ENCODE results near the gene JADE1.

The JADE1 gene

GRCh38 chr4:128840711-128841318 is 31.3 kb downstream of the JADE1 start:
- no peak for DNase-seq (ENCODE audit: low read depth in 1 of 2, low spot score in 1 of 2)

- DNase-seq (ENCODE audit: low read depth in 1 of 2, low spot score in 1 of 2): no peak
Measured at GRCh38 chr4:128841402-128841801, 31.9 kb downstream of the JADE1 start.

GRCh38 chr4:128844931-128845330 is 35.4 kb downstream of the JADE1 start:
- no peak for DNase-seq (ENCODE audit: low read depth in 1 of 2, low spot score in 1 of 2)

GRCh38 chr4:128846063-128846462 is 36.6 kb downstream of the JADE1 start:
- DNase-seq (ENCODE audit: low read depth in 1 of 2, low spot score in 1 of 2): no peak

GRCh38 chr4:128847082-128847724 is 37.7 kb downstream of the JADE1 start:
- no peak for DNase-seq (ENCODE audit: low read depth in 1 of 2, low spot score in 1 of 2)

GRCh38 chr4:128848461-128848860 is 39.0 kb downstream of the JADE1 start:
- DNase-seq (ENCODE audit: low read depth in 1 of 2, low spot score in 1 of 2): no peak

- DNase-seq (ENCODE audit: low read depth in 1 of 2, low spot score in 1 of 2): no peak
Measured at GRCh38 chr4:128850252-128850651, 40.8 kb downstream of the JADE1 start.

GRCh38 chr4:128853741-128854140 is 44.2 kb downstream of the JADE1 start:
- no peak for DNase-seq (ENCODE audit: low read depth in 1 of 2, low spot score in 1 of 2)

- DNase-seq (ENCODE audit: low read depth in 1 of 2, low spot score in 1 of 2): no peak
Measured at GRCh38 chr4:128854433-128854832, 44.9 kb downstream of the JADE1 start.

GRCh38 chr4:128855621-128856020 is 46.1 kb downstream of the JADE1 start:
- DNase-seq (ENCODE audit: low read depth in 1 of 2, low spot score in 1 of 2): no peak

GRCh38 chr4:128856246-128856645 is 46.7 kb downstream of the JADE1 start:
- DNase-seq (ENCODE audit: low read depth in 1 of 2, low spot score in 1 of 2): no peak

- no peak for DNase-seq (ENCODE audit: low read depth in 1 of 2, low spot score in 1 of 2)
Measured at GRCh38 chr4:128858879-128859671, 49.6 kb downstream of the JADE1 start.

- no peak for DNase-seq (ENCODE audit: low read depth in 1 of 2, low spot score in 1 of 2)
Measured at GRCh38 chr4:128859887-128860677, 50.6 kb downstream of the JADE1 start.

GRCh38 chr4:128861856-128862518 is 52.5 kb downstream of the JADE1 start:
- DNase-seq (ENCODE audit: low read depth in 1 of 2, low spot score in 1 of 2): no peak

GRCh38 chr4:128862608-128863311 is 53.3 kb downstream of the JADE1 start:
- DNase-seq (ENCODE audit: low read depth in 1 of 2, low spot score in 1 of 2): peak in 1 of 2 donors; percentile 22

- peak; percentile 32 to 35 for DNase-seq (ENCODE audit: low read depth in 1 of 2, low spot score in 1 of 2)
Measured at GRCh38 chr4:128863312-128864075, 54.0 kb downstream of the JADE1 start.

- no peak for DNase-seq (ENCODE audit: low read depth in 1 of 2, low spot score in 1 of 2)
Measured at GRCh38 chr4:128865132-128865531, 55.6 kb downstream of the JADE1 start.

GRCh38 chr4:128866269-128866668 is 56.8 kb downstream of the JADE1 start:
- DNase-seq (ENCODE audit: low read depth in 1 of 2, low spot score in 1 of 2): no peak

GRCh38 chr4:128866691-128867090 is 57.2 kb downstream of the JADE1 start:
- no peak for DNase-seq (ENCODE audit: low read depth in 1 of 2, low spot score in 1 of 2)

GRCh38 chr4:128868758-128869157 is 59.3 kb downstream of the JADE1 start:
- no peak for DNase-seq (ENCODE audit: low read depth in 1 of 2, low spot score in 1 of 2)

Measured in stimulated activated CD4-positive, alpha-beta T cell treated with anti-CD3 and anti-CD28 coated beads, Interleukin-15, amount 100 ng/mL, for 1 hour (primary cell).